SK-N-SH treated with all-trans-retinoic acid at 6 μM for 48 hours (cell line): ENCODE results near the gene BTBD17.

Source experiments
- ATAC-seq: fragments of 200-7000 bp; cut with Tn5 transposase; 3 replicates; pipeline ENCODE4 v1.9.1; 2020; ENCODE audit warnings: mild to moderate bottlenecking, moderate library complexity
- ARNTL ChIP-seq: fragments of 450-650 bp; formaldehyde crosslinking; IDR thresholded peaks from 2 replicates; pipeline ENCODE4 v1.5.0; 2020; ENCODE audit warnings: low read depth, mild to moderate bottlenecking, moderate library complexity, borderline replicate concordance
- BACH2 ChIP-seq: fragments of 250-450 bp; sonication (Bioruptor Pico); IDR thresholded peaks from 2 replicates; pipeline ENCODE4 v1.9.0; 2021; ENCODE audit warnings: mild to moderate bottlenecking, borderline replicate concordance
- ESRRG ChIP-seq: fragments of 250-450 bp; sonication (Bioruptor Pico); IDR thresholded peaks from 2 replicates; pipeline ENCODE4 v1.6.1; 2021; ENCODE audit warnings: mild to moderate bottlenecking
- GLIS3 ChIP-seq: fragments of 250-450 bp; sonication (Bioruptor Pico); IDR thresholded peaks from 2 replicates; pipeline ENCODE4 v1.5.0; 2020; ENCODE audit warnings: mild to moderate bottlenecking, moderate library complexity
- ISL1 ChIP-seq: fragments of 250-450 bp; sonication (Bioruptor Pico); IDR thresholded peaks from 2 replicates; pipeline ENCODE4 v2.1.2; 2022; ENCODE audit warnings: mild to moderate bottlenecking, moderate library complexity
- OSR1 ChIP-seq: fragments of 250-450 bp; sonication (Bioruptor Pico); IDR thresholded peaks from 2 replicates; pipeline ENCODE4 v1.8.0; 2022; ENCODE audit warnings: moderate library complexity, mild to moderate bottlenecking, inconsistent platforms
- PPARA ChIP-seq: fragments of 250-450 bp; sonication (Bioruptor Pico); IDR thresholded peaks from 2 replicates; pipeline ENCODE4 v1.5.0; 2020; ENCODE audit warnings: mild to moderate bottlenecking, borderline replicate concordance
- RARB ChIP-seq: fragments of 250-450 bp; sonication (Bioruptor Pico); IDR thresholded peaks from 2 replicates; pipeline ENCODE4 v1.8.0; 2021; ENCODE audit warnings: mild to moderate bottlenecking, moderate library complexity
- SNAI2 ChIP-seq: fragments of 250-450 bp; sonication (Bioruptor Pico); IDR thresholded peaks from 2 replicates; pipeline ENCODE4 v1.5.0; 2020; ENCODE audit warnings: mild to moderate bottlenecking, moderate library complexity
- TCF4 ChIP-seq: fragments of 250-450 bp; sonication (Bioruptor Pico); IDR thresholded peaks from 2 replicates; pipeline ENCODE4 v1.8.0; 2021; ENCODE audit warnings: mild to moderate bottlenecking, moderate library complexity, borderline replicate concordance
- TOX ChIP-seq: fragments of 250-450 bp; sonication (Bioruptor Pico); IDR thresholded peaks from 2 replicates; pipeline ENCODE4 v1.8.0; 2021; ENCODE audit warnings: mild to moderate bottlenecking, moderate library complexity, borderline replicate concordance
- ZC3H10 ChIP-seq: fragments of 250-450 bp; sonication (Bioruptor Pico); IDR thresholded peaks from 2 replicates; pipeline ENCODE4 v1.5.1; 2021; ENCODE audit warnings: mild to moderate bottlenecking, moderate library complexity
- ZFP3 ChIP-seq: fragments of 250-450 bp; sonication (Bioruptor Pico); IDR thresholded peaks from 2 replicates; pipeline ENCODE4 v1.5.0; 2020; ENCODE audit warnings: mild to moderate bottlenecking, moderate library complexity
- ZFP30 ChIP-seq: fragments of 450-650 bp; formaldehyde crosslinking; IDR thresholded peaks from 2 replicates; pipeline ENCODE4 v1.5.0; 2022; ENCODE audit warnings: mild to moderate bottlenecking, moderate library complexity
- ZNF70 ChIP-seq: fragments of 450-650 bp; formaldehyde crosslinking; IDR thresholded peaks from 2 replicates; pipeline ENCODE4 v1.5.0; 2020; ENCODE audit warnings: mild to moderate bottlenecking, moderate library complexity
- ZNF8 ChIP-seq: fragments of 450-650 bp; formaldehyde crosslinking; IDR thresholded peaks from 2 replicates; pipeline ENCODE4 v1.5.0; 2020; ENCODE audit warnings: mild to moderate bottlenecking, moderate library complexity
- TF ChIP-seq, protein P1 (sequence below): fragments of 250-450 bp; sonication (Bioruptor Pico); IDR thresholded peaks from 2 replicates; pipeline ENCODE4 v1.5.0; 2020; ENCODE audit warnings: mild to moderate bottlenecking, moderate library complexity
- TF ChIP-seq, protein P2 (sequence below): fragments of 250-450 bp; sonication (Bioruptor Pico); IDR thresholded peaks from 2 replicates; pipeline ENCODE4 v1.5.1; 2021; ENCODE audit warnings: mild to moderate bottlenecking, moderate library complexity
- TF ChIP-seq, protein P3 (sequence below): fragments of 250-450 bp; sonication (Bioruptor Pico); IDR thresholded peaks from 2 replicates; pipeline ENCODE4 v1.8.0; 2020; ENCODE audit warnings: mild to moderate bottlenecking, moderate library complexity, borderline replicate concordance
- TF ChIP-seq, protein P4 (sequence below): fragments of 250-450 bp; sonication (Bioruptor Pico); IDR thresholded peaks from 2 replicates; pipeline ENCODE4 v1.8.0; 2021; ENCODE audit warnings: low read depth, mild to moderate bottlenecking, moderate library complexity, borderline replicate concordance

The BTBD17 gene

DNA sequence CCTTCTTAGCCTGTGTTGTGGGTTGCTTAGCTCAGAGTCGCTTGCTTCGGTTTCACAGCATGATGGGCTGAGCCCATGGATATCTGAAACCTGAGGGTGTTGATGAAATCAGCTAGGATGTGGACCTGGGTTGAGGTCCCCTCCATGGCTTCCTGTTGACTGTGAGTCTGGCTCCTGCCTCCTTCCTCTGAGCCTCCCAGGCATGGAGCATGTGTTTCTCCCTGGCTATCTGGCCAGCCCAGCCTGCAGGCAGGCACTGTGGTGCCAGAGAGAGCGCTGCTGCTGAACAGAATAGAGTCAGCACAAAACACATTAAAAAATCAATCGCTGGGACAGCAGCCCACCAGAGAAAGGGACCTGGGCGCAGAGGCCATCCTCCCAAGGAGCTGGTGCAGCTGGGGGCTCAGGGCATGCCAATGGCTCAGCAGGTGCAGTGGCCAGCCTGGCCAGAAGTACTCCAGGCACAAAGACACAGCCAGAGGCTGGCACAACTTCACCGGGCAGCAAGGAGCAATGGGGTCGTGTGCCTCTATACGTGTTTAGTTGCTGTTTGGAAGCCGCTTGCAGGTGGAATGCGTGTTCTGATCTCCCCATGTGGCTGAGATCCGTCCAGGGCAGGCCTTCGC lies 42.0 kb upstream of the BTBD17 start:
- no peak; the same call in 2 of the 3 replicates for ATAC-seq

DNA sequence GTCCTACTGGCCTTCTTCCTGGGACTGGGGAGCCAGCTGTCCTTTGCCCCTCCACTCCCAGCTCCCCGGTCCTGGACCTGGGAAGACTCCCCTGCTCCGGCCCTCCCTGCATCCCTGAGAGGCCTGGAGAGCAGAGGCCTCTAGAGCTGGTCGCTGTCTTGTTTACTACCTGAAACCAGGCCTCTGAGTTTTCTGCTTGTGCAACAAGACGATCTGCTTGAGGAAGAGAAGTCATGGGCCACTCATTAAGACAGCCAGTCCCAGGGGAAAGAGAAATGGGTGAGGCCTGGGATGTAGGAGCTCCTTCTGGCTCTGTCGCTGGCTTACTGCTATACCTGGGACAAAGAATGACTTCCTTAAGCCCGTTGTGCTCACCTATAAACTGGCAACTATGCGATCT lies 40.4 kb upstream of the BTBD17 start:
- no peak for TF ChIP-seq RARB (CRISPR knock-in tag)
- TF ChIP-seq, protein P1, sequence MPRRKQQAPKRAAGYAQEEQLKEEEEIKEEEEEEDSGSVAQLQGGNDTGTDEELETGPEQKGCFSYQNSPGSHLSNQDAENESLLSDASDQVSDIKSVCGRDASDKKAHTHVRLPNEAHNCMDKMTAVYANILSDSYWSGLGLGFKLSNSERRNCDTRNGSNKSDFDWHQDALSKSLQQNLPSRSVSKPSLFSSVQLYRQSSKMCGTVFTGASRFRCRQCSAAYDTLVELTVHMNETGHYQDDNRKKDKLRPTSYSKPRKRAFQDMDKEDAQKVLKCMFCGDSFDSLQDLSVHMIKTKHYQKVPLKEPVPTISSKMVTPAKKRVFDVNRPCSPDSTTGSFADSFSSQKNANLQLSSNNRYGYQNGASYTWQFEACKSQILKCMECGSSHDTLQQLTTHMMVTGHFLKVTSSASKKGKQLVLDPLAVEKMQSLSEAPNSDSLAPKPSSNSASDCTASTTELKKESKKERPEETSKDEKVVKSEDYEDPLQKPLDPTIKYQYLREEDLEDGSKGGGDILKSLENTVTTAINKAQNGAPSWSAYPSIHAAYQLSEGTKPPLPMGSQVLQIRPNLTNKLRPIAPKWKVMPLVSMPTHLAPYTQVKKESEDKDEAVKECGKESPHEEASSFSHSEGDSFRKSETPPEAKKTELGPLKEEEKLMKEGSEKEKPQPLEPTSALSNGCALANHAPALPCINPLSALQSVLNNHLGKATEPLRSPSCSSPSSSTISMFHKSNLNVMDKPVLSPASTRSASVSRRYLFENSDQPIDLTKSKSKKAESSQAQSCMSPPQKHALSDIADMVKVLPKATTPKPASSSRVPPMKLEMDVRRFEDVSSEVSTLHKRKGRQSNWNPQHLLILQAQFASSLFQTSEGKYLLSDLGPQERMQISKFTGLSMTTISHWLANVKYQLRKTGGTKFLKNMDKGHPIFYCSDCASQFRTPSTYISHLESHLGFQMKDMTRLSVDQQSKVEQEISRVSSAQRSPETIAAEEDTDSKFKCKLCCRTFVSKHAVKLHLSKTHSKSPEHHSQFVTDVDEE (CRISPR knock-in tag) = no peak
- TF ChIP-seq, protein P2, sequence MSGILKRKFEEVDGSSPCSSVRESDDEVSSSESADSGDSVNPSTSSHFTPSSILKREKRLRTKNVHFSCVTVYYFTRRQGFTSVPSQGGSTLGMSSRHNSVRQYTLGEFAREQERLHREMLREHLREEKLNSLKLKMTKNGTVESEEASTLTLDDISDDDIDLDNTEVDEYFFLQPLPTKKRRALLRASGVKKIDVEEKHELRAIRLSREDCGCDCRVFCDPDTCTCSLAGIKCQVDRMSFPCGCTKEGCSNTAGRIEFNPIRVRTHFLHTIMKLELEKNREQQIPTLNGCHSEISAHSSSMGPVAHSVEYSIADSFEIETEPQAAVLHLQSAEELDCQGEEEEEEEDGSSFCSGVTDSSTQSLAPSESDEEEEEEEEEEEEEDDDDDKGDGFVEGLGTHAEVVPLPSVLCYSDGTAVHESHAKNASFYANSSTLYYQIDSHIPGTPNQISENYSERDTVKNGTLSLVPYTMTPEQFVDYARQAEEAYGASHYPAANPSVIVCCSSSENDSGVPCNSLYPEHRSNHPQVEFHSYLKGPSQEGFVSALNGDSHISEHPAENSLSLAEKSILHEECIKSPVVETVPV = no peak
- no peak for TF ChIP-seq ZNF8 (CRISPR knock-in tag)
- TF ChIP-seq ZC3H10 (CRISPR knock-in tag) = no peak
- TF ChIP-seq ARNTL (CRISPR knock-in tag) = no peak
- no peak for ATAC-seq

More for the DNA sequence above, 42.0 kb upstream of the BTBD17 start:
- no peak for TF ChIP-seq RARB (CRISPR knock-in tag)
- no peak for TF ChIP-seq ESRRG (CRISPR knock-in tag)
- TF ChIP-seq TOX (CRISPR knock-in tag) = no peak
- TF ChIP-seq, protein P3, sequence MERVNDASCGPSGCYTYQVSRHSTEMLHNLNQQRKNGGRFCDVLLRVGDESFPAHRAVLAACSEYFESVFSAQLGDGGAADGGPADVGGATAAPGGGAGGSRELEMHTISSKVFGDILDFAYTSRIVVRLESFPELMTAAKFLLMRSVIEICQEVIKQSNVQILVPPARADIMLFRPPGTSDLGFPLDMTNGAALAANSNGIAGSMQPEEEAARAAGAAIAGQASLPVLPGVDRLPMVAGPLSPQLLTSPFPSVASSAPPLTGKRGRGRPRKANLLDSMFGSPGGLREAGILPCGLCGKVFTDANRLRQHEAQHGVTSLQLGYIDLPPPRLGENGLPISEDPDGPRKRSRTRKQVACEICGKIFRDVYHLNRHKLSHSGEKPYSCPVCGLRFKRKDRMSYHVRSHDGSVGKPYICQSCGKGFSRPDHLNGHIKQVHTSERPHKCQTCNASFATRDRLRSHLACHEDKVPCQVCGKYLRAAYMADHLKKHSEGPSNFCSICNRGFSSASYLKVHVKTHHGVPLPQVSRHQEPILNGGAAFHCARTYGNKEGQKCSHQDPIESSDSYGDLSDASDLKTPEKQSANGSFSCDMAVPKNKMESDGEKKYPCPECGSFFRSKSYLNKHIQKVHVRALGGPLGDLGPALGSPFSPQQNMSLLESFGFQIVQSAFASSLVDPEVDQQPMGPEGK (CRISPR knock-in tag) = no peak

DNA sequence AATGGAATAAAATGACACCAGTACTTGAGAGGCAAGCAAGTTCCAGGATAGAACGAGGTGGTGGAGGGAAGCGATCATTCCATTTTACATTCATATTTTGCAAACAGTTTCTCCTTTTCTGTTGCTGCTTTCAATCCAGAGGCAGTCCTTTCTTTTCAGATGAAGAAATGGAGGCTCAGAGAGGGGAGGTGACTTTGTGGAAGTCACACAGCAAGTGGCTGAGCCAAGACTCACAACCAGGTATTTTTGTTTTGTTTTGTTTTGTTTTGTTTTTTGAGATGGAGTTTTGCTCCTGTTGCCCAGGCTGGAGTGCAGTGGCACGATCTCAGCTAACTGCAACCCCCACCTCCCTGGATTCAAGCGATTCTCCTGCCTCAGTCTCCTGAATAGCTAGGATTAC lies 34.9 kb upstream of the BTBD17 start:
- ATAC-seq = no peak
- TF ChIP-seq ZC3H10 (CRISPR knock-in tag) (no peak), ISL1 (no peak), RARB (CRISPR knock-in tag) (no peak), PPARA (no peak), ZNF70 (CRISPR knock-in tag) (no peak), ZNF8 (CRISPR knock-in tag) (no peak), BACH2 (CRISPR knock-in tag) (no peak), OSR1 (no peak), TOX (CRISPR knock-in tag) (no peak), ESRRG (CRISPR knock-in tag) (no peak), SNAI2 (CRISPR knock-in tag) (no peak), ARNTL (CRISPR knock-in tag) (no peak), ZFP30 (CRISPR knock-in tag) (no peak), TCF4 (CRISPR knock-in tag) (no peak), ZFP3 (CRISPR knock-in tag) (no peak), GLIS3 (CRISPR knock-in tag) (no peak)
- TF ChIP-seq, protein P1 (CRISPR knock-in tag) = no peak
- TF ChIP-seq, protein P4, sequence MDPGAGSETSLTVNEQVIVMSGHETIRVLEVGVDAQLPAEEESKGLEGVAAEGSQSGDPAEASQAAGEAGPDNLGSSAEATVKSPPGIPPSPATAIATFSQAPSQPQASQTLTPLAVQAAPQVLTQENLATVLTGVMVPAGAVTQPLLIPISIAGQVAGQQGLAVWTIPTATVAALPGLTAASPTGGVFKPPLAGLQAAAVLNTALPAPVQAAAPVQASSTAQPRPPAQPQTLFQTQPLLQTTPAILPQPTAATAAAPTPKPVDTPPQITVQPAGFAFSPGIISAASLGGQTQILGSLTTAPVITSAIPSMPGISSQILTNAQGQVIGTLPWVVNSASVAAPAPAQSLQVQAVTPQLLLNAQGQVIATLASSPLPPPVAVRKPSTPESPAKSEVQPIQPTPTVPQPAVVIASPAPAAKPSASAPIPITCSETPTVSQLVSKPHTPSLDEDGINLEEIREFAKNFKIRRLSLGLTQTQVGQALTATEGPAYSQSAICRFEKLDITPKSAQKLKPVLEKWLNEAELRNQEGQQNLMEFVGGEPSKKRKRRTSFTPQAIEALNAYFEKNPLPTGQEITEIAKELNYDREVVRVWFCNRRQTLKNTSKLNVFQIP (CRISPR knock-in tag) = no peak
- TF ChIP-seq, protein P3 (CRISPR knock-in tag) = no peak
- TF ChIP-seq, protein P2 = no peak
